ENCODE data around the gene TPSD1.
A peak's percentile ranks its signal among the peaks of the same experiment; 100 is the strongest.

The TPSD1 gene

GRCh38 chr16:1298406-1298805 is 42.5 kb downstream of the TPSD1 start:
- Histone ChIP-seq H3K27me3 (ENCODE audit: control insufficient read depth in 2 of 2, insufficient read depth in 2 of 2, low read length in 2 of 2) (peaks cover 0 to 16% of the 10 kb centered on the region in 2 donors), H3K27ac (ENCODE audit: low read depth in 2 of 2, low read length in 2 of 2) (no peak overlapping the region), H3K9ac (ENCODE audit: low read depth in 1 of 2, low read length in 2 of 2) (no peak overlapping the region), H3K9me3 (ENCODE audit: control insufficient read depth in 2 of 2, low read length in 2 of 2) (no peaks in the 10 kb centered on the region), H3K4me3 (ENCODE audit: low read length in 2 of 2) (no peak overlapping the region), H3K4me1 (ENCODE audit: control insufficient read depth in 2 of 2, insufficient read depth in 2 of 2, low read length in 2 of 2) (peaks cover 14 to 15% of the 10 kb centered on the region in 2 donors), H3K36me3 (ENCODE audit: control insufficient read depth in 2 of 2, insufficient read depth in 2 of 2, low read length in 2 of 2) (no peaks in the 10 kb centered on the region)

- Histone ChIP-seq H3K9me3 (ENCODE audit: control insufficient read depth in 2 of 2, low read length in 2 of 2) (no peaks in the 10 kb centered on the region), H3K27ac (ENCODE audit: low read depth in 2 of 2, low read length in 2 of 2) (no peak overlapping the region), H3K9ac (ENCODE audit: low read depth in 1 of 2, low read length in 2 of 2) (no peak overlapping the region), H3K36me3 (ENCODE audit: control insufficient read depth in 2 of 2, insufficient read depth in 2 of 2, low read length in 2 of 2) (no peaks in the 10 kb centered on the region), H3K27me3 (ENCODE audit: control insufficient read depth in 2 of 2, insufficient read depth in 2 of 2, low read length in 2 of 2) (peaks cover 0 to 16% of the 10 kb centered on the region in 2 donors), H3K4me1 (ENCODE audit: control insufficient read depth in 2 of 2, insufficient read depth in 2 of 2, low read length in 2 of 2) (peaks cover 17 to 20% of the 10 kb centered on the region in 2 donors), H3K4me3 (ENCODE audit: low read length in 2 of 2) (no peak overlapping the region)
Observed at GRCh38 chr16:1299012-1299867, 43.4 kb downstream of the TPSD1 start.

- H3K4me1 ChIP-seq (ENCODE audit: control insufficient read depth in 2 of 2, insufficient read depth in 2 of 2, low read length in 2 of 2), result peaks cover 17 to 20% of the 10 kb centered on the region in 2 donors
- H3K4me3 ChIP-seq (ENCODE audit: low read length in 2 of 2), result no peak overlapping the region
- no peak overlapping the region for H3K9ac ChIP-seq (ENCODE audit: low read depth in 1 of 2, low read length in 2 of 2)
- H3K36me3 ChIP-seq (ENCODE audit: control insufficient read depth in 2 of 2, insufficient read depth in 2 of 2, low read length in 2 of 2), result no peaks in the 10 kb centered on the region
- H3K27me3 ChIP-seq (ENCODE audit: control insufficient read depth in 2 of 2, insufficient read depth in 2 of 2, low read length in 2 of 2), result peaks cover 0 to 16% of the 10 kb centered on the region in 2 donors
- H3K9me3 ChIP-seq (ENCODE audit: control insufficient read depth in 2 of 2, low read length in 2 of 2), result no peaks in the 10 kb centered on the region
- no peak overlapping the region for H3K27ac ChIP-seq (ENCODE audit: low read depth in 2 of 2, low read length in 2 of 2)
Observed at GRCh38 chr16:1299868-1300203, 44.0 kb downstream of the TPSD1 start.

- Histone ChIP-seq H3K4me3 (ENCODE audit: low read length in 2 of 2) (peak overlapping the region; percentile 3 to 40), H3K36me3 (ENCODE audit: control insufficient read depth in 2 of 2, insufficient read depth in 2 of 2, low read length in 2 of 2) (no peaks in the 10 kb centered on the region), H3K27ac (ENCODE audit: low read depth in 2 of 2, low read length in 2 of 2) (no peak overlapping the region), H3K27me3 (ENCODE audit: control insufficient read depth in 2 of 2, insufficient read depth in 2 of 2, low read length in 2 of 2) (peaks cover 0 to 16% of the 10 kb centered on the region in 2 donors), H3K4me1 (ENCODE audit: control insufficient read depth in 2 of 2, insufficient read depth in 2 of 2, low read length in 2 of 2) (peaks cover 17 to 20% of the 10 kb centered on the region in 2 donors), H3K9ac (ENCODE audit: low read depth in 1 of 2, low read length in 2 of 2) (peak overlapping the region in 1 of 2 donors; percentile 52), H3K9me3 (ENCODE audit: control insufficient read depth in 2 of 2, low read length in 2 of 2) (no peaks in the 10 kb centered on the region)
Observed at GRCh38 chr16:1300664-1301476, 45.0 kb downstream of the TPSD1 start.

GRCh38 chr16:1301562-1301961 is 45.7 kb downstream of the TPSD1 start:
- no peaks in the 10 kb centered on the region for H3K9me3 ChIP-seq (ENCODE audit: control insufficient read depth in 2 of 2, low read length in 2 of 2)
- H3K27ac ChIP-seq (ENCODE audit: low read depth in 2 of 2, low read length in 2 of 2), result no peak overlapping the region
- no peak overlapping the region for H3K4me3 ChIP-seq (ENCODE audit: low read length in 2 of 2)
- no peaks in the 10 kb centered on the region for H3K36me3 ChIP-seq (ENCODE audit: control insufficient read depth in 2 of 2, insufficient read depth in 2 of 2, low read length in 2 of 2)
- H3K27me3 ChIP-seq (ENCODE audit: control insufficient read depth in 2 of 2, insufficient read depth in 2 of 2, low read length in 2 of 2), result peaks cover 0 to 16% of the 10 kb centered on the region in 2 donors
- peaks cover 17 to 20% of the 10 kb centered on the region in 2 donors for H3K4me1 ChIP-seq (ENCODE audit: control insufficient read depth in 2 of 2, insufficient read depth in 2 of 2, low read length in 2 of 2)
- H3K9ac ChIP-seq (ENCODE audit: low read depth in 1 of 2, low read length in 2 of 2), result no peak overlapping the region

GRCh38 chr16:1305823-1306222 is 50.0 kb downstream of the TPSD1 start:
- Histone ChIP-seq H3K9me3 (ENCODE audit: control insufficient read depth in 2 of 2, low read length in 2 of 2) (no peaks in the 10 kb centered on the region), H3K4me1 (ENCODE audit: control insufficient read depth in 2 of 2, insufficient read depth in 2 of 2, low read length in 2 of 2) (peaks cover 18 to 19% of the 10 kb centered on the region in 2 donors), H3K36me3 (ENCODE audit: control insufficient read depth in 2 of 2, insufficient read depth in 2 of 2, low read length in 2 of 2) (no peaks in the 10 kb centered on the region), H3K27ac (ENCODE audit: low read depth in 2 of 2, low read length in 2 of 2) (no peak overlapping the region), H3K9ac (ENCODE audit: low read depth in 1 of 2, low read length in 2 of 2) (no peak overlapping the region), H3K4me3 (ENCODE audit: low read length in 2 of 2) (no peak overlapping the region), H3K27me3 (ENCODE audit: control insufficient read depth in 2 of 2, insufficient read depth in 2 of 2, low read length in 2 of 2) (no peaks in the 10 kb centered on the region)

- H3K4me3 ChIP-seq (ENCODE audit: low read length in 2 of 2), result no peak overlapping the region
- H3K27me3 ChIP-seq (ENCODE audit: control insufficient read depth in 2 of 2, insufficient read depth in 2 of 2, low read length in 2 of 2), result no peaks in the 10 kb centered on the region
- H3K9me3 ChIP-seq (ENCODE audit: control insufficient read depth in 2 of 2, low read length in 2 of 2), result no peaks in the 10 kb centered on the region
- H3K36me3 ChIP-seq (ENCODE audit: control insufficient read depth in 2 of 2, insufficient read depth in 2 of 2, low read length in 2 of 2), result no peaks in the 10 kb centered on the region
- H3K4me1 ChIP-seq (ENCODE audit: control insufficient read depth in 2 of 2, insufficient read depth in 2 of 2, low read length in 2 of 2), result peaks cover 19% of the 10 kb centered on the region in 2 donors
- no peak overlapping the region for H3K9ac ChIP-seq (ENCODE audit: low read depth in 1 of 2, low read length in 2 of 2)
- H3K27ac ChIP-seq (ENCODE audit: low read depth in 2 of 2, low read length in 2 of 2), result no peak overlapping the region
Observed at GRCh38 chr16:1306334-1306733, 50.5 kb downstream of the TPSD1 start.

- peaks cover 0 to 6% of the 10 kb centered on the region in 2 donors for H3K36me3 ChIP-seq (ENCODE audit: control insufficient read depth in 2 of 2, insufficient read depth in 2 of 2, low read length in 2 of 2)
- peaks cover 28 to 30% of the 10 kb centered on the region in 2 donors for H3K4me1 ChIP-seq (ENCODE audit: control insufficient read depth in 2 of 2, insufficient read depth in 2 of 2, low read length in 2 of 2)
- H3K9me3 ChIP-seq (ENCODE audit: control insufficient read depth in 2 of 2, low read length in 2 of 2), result no peaks in the 10 kb centered on the region
- H3K4me3 ChIP-seq (ENCODE audit: low read length in 2 of 2), result peak overlapping the region; percentile 50 to 67
- peak overlapping the region in 1 of 2 donors; percentile 88 for H3K9ac ChIP-seq (ENCODE audit: low read depth in 1 of 2, low read length in 2 of 2)
- peak overlapping the region; percentile 93 to 97 for H3K27ac ChIP-seq (ENCODE audit: low read depth in 2 of 2, low read length in 2 of 2)
- H3K27me3 ChIP-seq (ENCODE audit: control insufficient read depth in 2 of 2, insufficient read depth in 2 of 2, low read length in 2 of 2), result no peaks in the 10 kb centered on the region
Observed at GRCh38 chr16:1308036-1308976, 52.4 kb downstream of the TPSD1 start.
